HepG2 (cell line): ENCODE data around the gene TPTE2. TPM values are rescaled to one million over a fixed set of nuclear protein-coding genes. Genes with fewer than 3 reads are reported as not detected.

Experiments used
- CHD4 ChIP-seq: fragments of 200-600 bp; sonication (generic); IDR thresholded peaks from 2 replicates; pipeline ENCODE4 v1.7.0; 2017; ENCODE audit warnings: mild to moderate bottlenecking, low read length, borderline replicate concordance
- FOXC1 ChIP-seq: sonication (generic); formaldehyde crosslinking; IDR thresholded peaks from 2 replicates; pipeline ENCODE4 v1.8.0; 2022; ENCODE audit warnings: mild to moderate bottlenecking, missing genetic modification reagents, borderline replicate concordance
- GPN1 ChIP-seq: sonication (generic); formaldehyde crosslinking; IDR thresholded peaks from 2 replicates; pipeline ENCODE4 v1.5.1; 2020; ENCODE audit warnings: missing genetic modification reagents, borderline replicate concordance
- KDM1A ChIP-seq: IDR thresholded peaks from 2 replicates; pipeline ENCODE4 v1.6.1; 2016; ENCODE audit warnings: missing compliant biosample characterization
- KLF15 ChIP-seq: sonication (generic); formaldehyde crosslinking; IDR thresholded peaks from 2 replicates; pipeline ENCODE4 v1.8.1; 2023; ENCODE audit warnings: borderline replicate concordance, mild to moderate bottlenecking, inconsistent platforms, missing genetic modification reagents, mixed read lengths
- LRRFIP1 ChIP-seq: sonication (generic); formaldehyde crosslinking; conservative IDR thresholded peaks from 2 replicates; pipeline ENCODE4 v1.4.0; 2020; ENCODE audit warnings: missing genetic modification reagents
- NONO ChIP-seq, 2 experiments: fragments of 450-650 bp in 1 of 2; sonication (generic) in 1 of 2; formaldehyde crosslinking in 1 of 2; IDR thresholded peaks in 1 of 2; conservative IDR thresholded peaks in 1 of 2; 2 replicates each; pipeline versions ENCODE4 v1.6.1 to v1.8.0; 2017 to 2022; ENCODE audit warnings: mild to moderate bottlenecking in 1 of 2, missing genetic modification reagents in 1 of 2, moderate library complexity in 1 of 2
- PHB2 ChIP-seq: fragments of 450-650 bp; IDR thresholded peaks from 2 replicates; pipeline ENCODE4 v1.6.1; 2018; ENCODE audit not compliant: partially characterized antibody
- PREB ChIP-seq: sonication (generic); formaldehyde crosslinking; IDR thresholded peaks from 2 replicates; pipeline ENCODE4 v1.4.0; 2020; ENCODE audit warnings: missing genetic modification reagents
- SRSF4 ChIP-seq: fragments of 200-400 bp; formaldehyde crosslinking; IDR thresholded peaks from one replicate; pipeline ENCODE4 v1.6.1; 2018; ENCODE audit warnings: mild to moderate bottlenecking, low read depth, low read length, moderate library complexity; ENCODE audit not compliant: poor library complexity, severe bottlenecking
- ZNF160 ChIP-seq: sonication (generic); formaldehyde crosslinking; IDR thresholded peaks from 2 replicates; pipeline ENCODE4 v1.8.0; 2022; ENCODE audit warnings: mild to moderate bottlenecking, inconsistent platforms, missing genetic modification reagents
- ZNF180 ChIP-seq: sonication (generic); formaldehyde crosslinking; IDR thresholded peaks from 2 replicates; pipeline ENCODE4 v1.4.0; 2020; ENCODE audit warnings: low read depth, missing genetic modification reagents, borderline replicate concordance
- ZNF253 ChIP-seq: sonication (generic); formaldehyde crosslinking; IDR thresholded peaks from 2 replicates; pipeline ENCODE4 v1.8.0; 2022; ENCODE audit warnings: mild to moderate bottlenecking, missing genetic modification reagents, borderline replicate concordance
- ZNF263 ChIP-seq: sonication (generic); formaldehyde crosslinking; IDR thresholded peaks from 2 replicates; pipeline ENCODE4 v1.4.0; 2020; ENCODE audit warnings: missing genetic modification reagents
- ZNF512 ChIP-seq: sonication (generic); formaldehyde crosslinking; IDR thresholded peaks from 2 replicates; pipeline ENCODE4 v1.4.0; 2020; ENCODE audit warnings: mild to moderate bottlenecking, missing genetic modification reagents
- ZNF513 ChIP-seq: sonication (generic); formaldehyde crosslinking; conservative IDR thresholded peaks from 2 replicates; pipeline ENCODE4 v1.5.0; 2020; ENCODE audit warnings: missing genetic modification reagents
- ZNF558 ChIP-seq: sonication (generic); formaldehyde crosslinking; IDR thresholded peaks from 2 replicates; pipeline ENCODE4 v1.9.0; 2022; ENCODE audit warnings: mild to moderate bottlenecking, missing genetic modification reagents, borderline replicate concordance
- ZNF569 ChIP-seq: sonication (generic); formaldehyde crosslinking; IDR thresholded peaks from 2 replicates; pipeline ENCODE4 v1.5.0; 2020; ENCODE audit warnings: mild to moderate bottlenecking, missing genetic modification reagents, moderate library complexity, borderline replicate concordance
- ZNF614 ChIP-seq: IDR thresholded peaks from 2 replicates; pipeline ENCODE4 v1.6.1; 2018; ENCODE audit warnings: missing biosample characterization, missing genetic modification reagents, inconsistent platforms, borderline replicate concordance
- ZNF7 ChIP-seq: IDR thresholded peaks from 2 replicates; pipeline ENCODE4 v1.6.1; 2016; ENCODE audit warnings: missing biosample characterization, missing genetic modification reagents
- ZNF737 ChIP-seq: sonication (generic); formaldehyde crosslinking; IDR thresholded peaks from 2 replicates; pipeline ENCODE4 v1.5.0; 2020; ENCODE audit warnings: missing genetic modification reagents, mild to moderate bottlenecking, borderline replicate concordance
- ZSCAN12 ChIP-seq: sonication (generic); formaldehyde crosslinking; IDR thresholded peaks from 2 replicates; pipeline ENCODE4 v1.9.0; 2021; ENCODE audit warnings: mild to moderate bottlenecking, missing genetic modification reagents
- polyA plus RNA-seq, 8 experiments: library from polyadenylated mRNA; depleted of rRNA in 3 of 8; stranded (reverse) in 7 of 8; unstranded in 1 of 8; fragments of >200 nt; fragmentation: Illumina TruSeq in 4 of 8; extraction: Trizol in 4 of 8; gene quantifications; 2 replicates each; pipeline versions ENCODE4 v1.2.1 to v1.2.3, GENCODE V29; 2011 to 2016; ENCODE audit warnings: low read depth in 4 of 8, missing spikeins in 1 of 8, mixed read lengths in 1 of 8; ENCODE audit not compliant: insufficient read depth in 1 of 8
- total RNA-seq, 5 experiments: library from RNA; depleted of rRNA; stranded (reverse); fragments of >200 nt; fragmentation: Illumina TruSeq; extraction: Trizol; gene quantifications; 2 replicates each; pipeline ENCODE4 v1.2.3, GENCODE V29; 2016; ENCODE audit warnings: low read depth in 1 of 5

Gene TPTE2
- total and polyA plus RNA-seq, 2 of the 13 experiments (the other 11 are each of a cell fraction or from before 2014, with no cell fraction given), result 0.07 TPM; not detected in 1

GRCh38 chr13:19596960-19597361 lies 35.6 kb upstream of the TPTE2 start (continued):
- TF ChIP-seq ZNF513 (CRISPR knock-in tag), result no peak
- TF ChIP-seq NONO (IDR thresholded peaks at IDR 0.05), result no peak
- TF ChIP-seq NONO (CRISPR knock-in tag; conservative IDR thresholded peaks at IDR 0.05), result no peak
- no peak for TF ChIP-seq ZNF7 (CRISPR knock-in tag)
- no peak for TF ChIP-seq ZNF737
- no peak for TF ChIP-seq CHD4
- TF ChIP-seq ZSCAN12 (CRISPR knock-in tag), result no peak
- no peak for TF ChIP-seq ZNF512 (CRISPR knock-in tag)
- no peak for TF ChIP-seq KLF15 (CRISPR knock-in tag)
- TF ChIP-seq ZNF263, result peak; percentile 68; the same call in 1 of the 2 replicates
- TF ChIP-seq GPN1, result no peak
- TF ChIP-seq SRSF4, result no peak
- TF ChIP-seq ZNF558, result no peak
- no peak for TF ChIP-seq ZNF569
- TF ChIP-seq KDM1A (CRISPR knock-in tag), result peak; percentile 91
- TF ChIP-seq ZNF253, result no peak
- no peak for TF ChIP-seq PREB (CRISPR knock-in tag)
- TF ChIP-seq ZNF614 (CRISPR knock-in tag), result peak; percentile 71; the same call in 1 of the 2 replicates
- no peak for TF ChIP-seq FOXC1 (CRISPR knock-in tag)
- no peak for TF ChIP-seq ZNF180 (CRISPR knock-in tag)
- TF ChIP-seq PHB2, result no peak
- TF ChIP-seq ZNF160 (CRISPR knock-in tag), result no peak
- no peak for TF ChIP-seq LRRFIP1 (CRISPR knock-in tag)
